Stimulated activated CD4-positive, alpha-beta T cell treated with anti-CD3 and anti-CD28 coated beads, Interleukin-2, amount 100 ng/mL, for 48 hours (primary cell): ENCODE data around the gene NSG1.
"Not testable (repeated sequence)": the region's sequence is repeated elsewhere in the genome, so short reads cannot be mapped to it uniquely, and the experiment has no call there.

ENCODE experiments used
- DNase-seq, 2 donors: peaks; one replicate each; pipeline ENCODE4 v3.0.0-alpha.2; 2020

NSG1 gene

GRCh38 chr4:4386736-4387392 is at the start of gene NSG1:
Gene NSG1, plus strand, starts transcription at chr4:4387102. Its CDS starts 528 bp downstream, at chr4:4387630.
- DNase-seq, result peak; percentile 8 to 35

- DNase-seq, result no peak
These were observed 48.5 kb upstream of the NSG1 start for GRCh38 chr4:4338210-4339001.

- no peak for DNase-seq
These were observed 47.3 kb upstream of the NSG1 start for GRCh38 chr4:4339504-4340085.

GRCh38 chr4:4341861-4342650 is 44.8 kb upstream of the NSG1 start:
- DNase-seq, result no peak

- DNase-seq, result no peak
These were observed 43.9 kb upstream of the NSG1 start for GRCh38 chr4:4343038-4343437.

GRCh38 chr4:4344915-4345527 is 41.9 kb upstream of the NSG1 start:
- DNase-seq, result no peak

- DNase-seq, result no peak
These were observed 39.3 kb upstream of the NSG1 start for GRCh38 chr4:4347585-4347984.

- DNase-seq, result not testable (repeated sequence)
These were observed 38.3 kb upstream of the NSG1 start for GRCh38 chr4:4348585-4348984.

- DNase-seq, result no peak
These were observed 37.0 kb upstream of the NSG1 start for GRCh38 chr4:4349867-4350266.

- no peak for DNase-seq
These were observed 36.0 kb upstream of the NSG1 start for GRCh38 chr4:4350909-4351308.

- DNase-seq, result no peak
These were observed 31.6 kb upstream of the NSG1 start for GRCh38 chr4:4355302-4355701.

GRCh38 chr4:4356106-4357041 is 30.5 kb upstream of the NSG1 start:
- DNase-seq, result no peak

GRCh38 chr4:4358093-4358854 is 28.6 kb upstream of the NSG1 start:
- DNase-seq, result no peak

GRCh38 chr4:4361883-4362282 is 25.0 kb upstream of the NSG1 start:
- no peak for DNase-seq

GRCh38 chr4:4362991-4363697 is 23.8 kb upstream of the NSG1 start:
- no peak for DNase-seq

GRCh38 chr4:4364061-4364460 is 22.8 kb upstream of the NSG1 start:
- no peak for DNase-seq

GRCh38 chr4:4364486-4365208 is 22.3 kb upstream of the NSG1 start:
- no peak for DNase-seq

GRCh38 chr4:4368809-4369580 is 17.9 kb upstream of the NSG1 start:
- no peak for DNase-seq
